Measurements from ENCODE around the gene NAA35. TPM values are rescaled to one million over a fixed set of nuclear protein-coding genes. Genes with fewer than 3 reads are reported as not detected.

The NAA35 gene
- total and polyA plus RNA-seq, 9 of the 15 experiments (the other 6 are each of a cell fraction or from before 2014, with no cell fraction given), result 17.7 to 43.9 (median 29.0) TPM

DNA sequence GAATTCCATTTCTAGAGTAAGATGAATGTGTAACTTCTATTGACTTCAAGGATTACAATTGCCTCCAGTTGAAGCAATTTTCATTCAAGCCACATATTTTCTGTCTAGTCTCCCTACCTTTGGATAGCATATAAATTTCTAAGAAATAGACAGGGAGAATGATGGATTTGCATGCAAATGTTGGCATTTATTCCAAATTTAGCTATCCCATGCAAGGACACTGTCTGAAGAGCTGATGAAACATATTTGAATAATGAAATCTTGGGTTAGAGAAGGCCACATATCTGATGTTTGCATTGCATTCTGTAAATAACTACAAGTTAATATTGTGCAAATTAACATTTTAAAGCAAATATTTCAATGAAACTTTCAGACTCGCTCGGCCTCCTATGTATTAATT, 36.0 kb upstream of the NAA35 start:
- no peaks in the 10 kb centered on the region for H3K79me2 ChIP-seq (ENCODE audit: control insufficient read depth, insufficient read depth, low read length)
- WGBS (ENCODE audit: insufficient coverage, low coverage, missing lambda C conversion rate), result 17% methylated on average over 2 of the region's 2 CpGs

DNA sequence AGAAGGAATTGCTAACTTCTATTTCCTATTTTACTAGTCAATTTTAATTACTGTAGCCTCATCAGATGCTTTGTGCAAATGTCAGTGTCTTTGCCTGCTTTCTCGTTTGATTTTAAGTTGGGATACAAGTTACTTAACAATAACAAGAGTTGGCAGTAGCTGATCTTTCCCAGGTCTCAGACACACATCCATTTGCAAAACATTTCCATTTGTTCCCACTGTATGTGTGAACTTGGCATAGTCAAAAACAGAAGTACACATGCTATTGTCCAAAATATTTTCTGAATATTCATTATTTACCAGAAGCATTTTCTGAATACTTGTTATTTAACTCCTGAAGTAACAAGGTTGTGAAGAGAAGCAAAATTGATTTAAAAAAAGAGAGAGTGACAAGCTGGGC, 35.0 kb upstream of the NAA35 start:
- ChIA-PET POLR2A (interaction anchor here (1.1 kb wide), 1 partner anchor 10 kb away, joined by 4 read pairs; no protein-coding TSS in a partner anchor), CTCF (ENCODE audit: low intra/inter-chr PET ratio) (no interaction called here)
- no peak overlapping the region for H3K9ac ChIP-seq (ENCODE audit: insufficient read depth in 1 of 2, low read depth in 2 of 2, low read length in 2 of 2)
- no peak for ATAC-seq
- H3K27me3 ChIP-seq (ENCODE audit: control insufficient read depth in 2 of 2, insufficient read depth in 2 of 2, low read length in 2 of 2), result no peaks in the 10 kb centered on the region
- no peak for DNase-seq (ENCODE audit: extremely low read depth in 1 of 4, low spot score in 3 of 4)
- no peaks in the 10 kb centered on the region for H3K9me3 ChIP-seq (replicated peaks; ENCODE audit: control insufficient read depth, insufficient read depth, low read depth, low read length)
- H3K36me3 ChIP-seq (ENCODE audit: control insufficient read depth, insufficient read depth, low read length), result no peaks in the 10 kb centered on the region
- no peak overlapping the region for H2AFZ ChIP-seq (ENCODE audit: low read depth, low read length)
- no peaks in the 10 kb centered on the region for H4K20me1 ChIP-seq (replicated peaks; ENCODE audit: control insufficient read depth, insufficient read depth, low read length)
- WGBS (ENCODE audit: insufficient coverage, low coverage, missing lambda C conversion rate), result 0% methylated on average over 1 of the region's 1 CpG
- no peak overlapping the region for H3K27ac ChIP-seq (ENCODE audit: extremely low read depth, low read depth, low read length)
- no peaks in the 10 kb centered on the region; a peak in 1 of 5 replicates for H3K4me1 ChIP-seq (replicated peaks in 1 of 2; ENCODE audit: control insufficient read depth in 2 of 2, insufficient read depth in 2 of 2, low read length in 2 of 2)
- H3K4me3 ChIP-seq, result no peak overlapping the region
- BruUV-seq (replicated peaks), result no TSS peak
- no peaks in the 10 kb centered on the region for H3K9me1 ChIP-seq (ENCODE audit: control insufficient read depth, insufficient read depth, low read length)
- no peak for FAIRE-seq
- in situ Hi-C loops (cut with MboI), result no loop called here
- no peaks in the 10 kb centered on the region for H3K79me2 ChIP-seq (ENCODE audit: control insufficient read depth, insufficient read depth, low read length)
- intact Hi-C loops (cut with micrococcal nuclease), result no loop called here
- H3K4me2 ChIP-seq (ENCODE audit: insufficient read depth, low read length), result no peak overlapping the region
- TF ChIP-seq JUNB (CRISPR knock-in tag; conservative IDR thresholded peaks at IDR 0.05) (no peak), MAFK (IDR thresholded peaks at IDR 0.05; ENCODE audit: low read length) (no peak), ZNF324 (CRISPR knock-in tag; IDR thresholded peaks at IDR 0.05) (no peak), ZKSCAN8 (CRISPR knock-in tag; IDR thresholded peaks at IDR 0.05) (no peak), L3MBTL2 (IDR thresholded peaks at IDR 0.05) (no peak), ILF3 (IDR thresholded peaks at IDR 0.05; ENCODE audit: borderline replicate concordance) (no peak)
- TF ChIP-seq, protein P1, sequence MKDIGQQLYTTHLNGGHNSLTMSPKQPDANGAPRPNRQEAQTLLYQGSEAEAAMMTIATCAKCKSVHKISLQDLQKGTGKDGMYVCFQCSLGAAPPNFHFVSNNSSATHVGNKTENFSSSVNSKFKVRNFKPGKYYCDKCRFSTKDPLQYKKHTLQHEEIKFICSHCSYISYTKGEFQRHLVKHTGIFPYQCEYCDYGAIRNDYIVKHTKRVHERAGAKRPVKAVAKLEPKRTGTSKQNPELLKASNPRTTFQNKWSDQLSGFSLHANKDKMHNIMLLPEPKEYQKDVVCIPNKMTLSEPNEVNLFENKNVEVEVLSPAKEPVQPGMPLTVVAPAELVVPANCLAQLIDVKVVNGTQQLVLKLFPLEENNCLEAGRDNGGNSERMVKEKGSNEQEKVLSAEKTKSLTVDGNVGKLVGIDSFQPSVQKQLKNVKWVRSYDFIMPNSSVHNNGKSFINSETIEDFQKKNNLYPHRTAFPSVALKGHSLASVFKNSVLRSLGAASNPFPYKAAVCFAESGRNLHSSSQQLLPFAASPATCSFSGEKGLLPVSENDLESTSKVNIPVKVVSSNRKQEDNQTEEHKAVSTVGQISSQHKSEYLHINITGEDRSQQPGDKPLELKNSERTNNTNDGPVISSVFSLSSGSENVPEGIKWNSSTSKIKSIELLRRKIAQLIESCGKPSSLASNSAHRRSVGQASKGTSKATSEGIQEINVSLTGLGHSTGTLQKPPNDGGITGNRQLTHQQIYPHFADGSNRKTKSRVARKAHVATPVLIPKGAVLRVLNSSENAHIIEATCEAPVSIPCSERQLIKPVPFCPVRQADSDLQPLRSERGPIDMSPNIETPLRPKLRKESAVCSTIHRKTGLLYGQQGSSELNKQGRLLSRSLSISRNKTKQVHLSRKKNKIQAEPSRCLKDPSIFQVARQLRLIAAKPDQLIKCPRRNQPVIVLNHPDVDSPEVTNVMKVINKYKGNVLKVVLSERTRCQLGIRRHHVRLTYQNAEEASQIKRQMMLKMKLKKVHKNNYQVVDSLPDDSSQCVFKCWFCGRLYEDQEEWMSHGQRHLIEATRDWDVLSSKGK (CRISPR knock-in tag; IDR thresholded peaks at IDR 0.05), result no peak
- TF ChIP-seq, protein P2, sequence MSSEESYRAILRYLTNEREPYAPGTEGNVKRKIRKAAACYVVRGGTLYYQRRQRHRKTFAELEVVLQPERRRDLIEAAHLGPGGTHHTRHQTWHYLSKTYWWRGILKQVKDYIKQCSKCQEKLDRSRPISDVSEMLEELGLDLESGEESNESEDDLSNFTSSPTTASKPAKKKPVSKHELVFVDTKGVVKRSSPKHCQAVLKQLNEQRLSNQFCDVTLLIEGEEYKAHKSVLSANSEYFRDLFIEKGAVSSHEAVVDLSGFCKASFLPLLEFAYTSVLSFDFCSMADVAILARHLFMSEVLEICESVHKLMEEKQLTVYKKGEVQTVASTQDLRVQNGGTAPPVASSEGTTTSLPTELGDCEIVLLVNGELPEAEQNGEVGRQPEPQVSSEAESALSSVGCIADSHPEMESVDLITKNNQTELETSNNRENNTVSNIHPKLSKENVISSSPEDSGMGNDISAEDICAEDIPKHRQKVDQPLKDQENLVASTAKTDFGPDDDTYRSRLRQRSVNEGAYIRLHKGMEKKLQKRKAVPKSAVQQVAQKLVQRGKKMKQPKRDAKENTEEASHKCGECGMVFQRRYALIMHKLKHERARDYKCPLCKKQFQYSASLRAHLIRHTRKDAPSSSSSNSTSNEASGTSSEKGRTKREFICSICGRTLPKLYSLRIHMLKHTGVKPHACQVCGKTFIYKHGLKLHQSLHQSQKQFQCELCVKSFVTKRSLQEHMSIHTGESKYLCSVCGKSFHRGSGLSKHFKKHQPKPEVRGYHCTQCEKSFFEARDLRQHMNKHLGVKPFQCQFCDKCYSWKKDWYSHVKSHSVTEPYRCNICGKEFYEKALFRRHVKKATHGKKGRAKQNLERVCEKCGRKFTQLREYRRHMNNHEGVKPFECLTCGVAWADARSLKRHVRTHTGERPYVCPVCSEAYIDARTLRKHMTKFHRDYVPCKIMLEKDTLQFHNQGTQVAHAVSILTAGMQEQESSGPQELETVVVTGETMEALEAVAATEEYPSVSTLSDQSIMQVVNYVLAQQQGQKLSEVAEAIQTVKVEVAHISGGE (CRISPR knock-in tag; IDR thresholded peaks at IDR 0.05), result no peak

More for the DNA sequence above, 36.0 kb upstream of the NAA35 start:
- no peaks in the 10 kb centered on the region for H3K9me1 ChIP-seq (ENCODE audit: control insufficient read depth, insufficient read depth, low read length)
- no peak overlapping the region for H3K27ac ChIP-seq (ENCODE audit: extremely low read depth, low read depth, low read length)
- FAIRE-seq, result no peak
- no peak overlapping the region for H3K9ac ChIP-seq (ENCODE audit: insufficient read depth in 1 of 2, low read depth in 2 of 2, low read length in 2 of 2)
- no peak for ATAC-seq
- no peak overlapping the region for H3K4me3 ChIP-seq
- intact Hi-C loops (cut with micrococcal nuclease), result no loop called here
- H3K36me3 ChIP-seq (ENCODE audit: control insufficient read depth, insufficient read depth, low read length), result no peaks in the 10 kb centered on the region
- BruUV-seq (replicated peaks), result no TSS peak
- H4K20me1 ChIP-seq (replicated peaks; ENCODE audit: control insufficient read depth, insufficient read depth, low read length), result no peaks in the 10 kb centered on the region
- H2AFZ ChIP-seq (ENCODE audit: low read depth, low read length), result no peak overlapping the region
- no peaks in the 10 kb centered on the region for H3K27me3 ChIP-seq (ENCODE audit: control insufficient read depth in 2 of 2, insufficient read depth in 2 of 2, low read length in 2 of 2)
- H3K4me1 ChIP-seq (replicated peaks in 1 of 2; ENCODE audit: control insufficient read depth in 2 of 2, insufficient read depth in 2 of 2, low read length in 2 of 2), result no peaks in the 10 kb centered on the region; a peak in 1 of 5 replicates
- H3K9me3 ChIP-seq (replicated peaks; ENCODE audit: control insufficient read depth, insufficient read depth, low read depth, low read length), result no peaks in the 10 kb centered on the region
- in situ Hi-C loops (cut with MboI), result no loop called here
- no peak for DNase-seq (ENCODE audit: extremely low read depth in 1 of 4, low spot score in 3 of 4)
- ChIA-PET POLR2A (no interaction called here), CTCF (ENCODE audit: low intra/inter-chr PET ratio) (no interaction called here)
- no peak for TF ChIP-seq ZBTB17 (CRISPR knock-in tag; IDR thresholded peaks at IDR 0.05)
- no peak for TF ChIP-seq GABPB1 (CRISPR knock-in tag; IDR thresholded peaks at IDR 0.05)
- TF ChIP-seq ZNF75A (CRISPR knock-in tag; IDR thresholded peaks at IDR 0.05), result no peak
- H3K4me2 ChIP-seq (ENCODE audit: insufficient read depth, low read length), result no peak overlapping the region
